HUDEP-2 (cell line): Measurements from ENCODE around the gene SIK1.
"Not testable (repeated sequence)": the region's sequence is repeated elsewhere in the genome, so short reads cannot be mapped to it uniquely, and the experiment has no call there.

Experiments used
- DNase-seq, 76 experiments: peaks; one replicate each; lab custom pipeline; 2025; ENCODE audit not compliant: unreplicated experiment in 76 of 76; lab: John Stamatoyannopoulos, UW

The SIK1 gene

GRCh38 chr21:43426404-43427241 is at the start of gene SIK1:
SIK1 (minus strand) TSS chr21:43427131; CDS start chr21:43426178, 953 bp downstream.
- not testable (repeated sequence) for DNase-seq

GRCh38 chr21:43471597-43472242 is 44.8 kb upstream of the SIK1 start:
- not testable (repeated sequence) for DNase-seq

GRCh38 chr21:43469719-43470458 is 43.0 kb upstream of the SIK1 start:
- not testable (repeated sequence) for DNase-seq

- DNase-seq = no peak
Measured at GRCh38 chr21:43467785-43468184, 40.9 kb upstream of the SIK1 start.

- not testable (repeated sequence) for DNase-seq
Measured at GRCh38 chr21:43465159-43465558, 38.2 kb upstream of the SIK1 start.

GRCh38 chr21:43463498-43464261 is 36.7 kb upstream of the SIK1 start:
- DNase-seq = not testable (repeated sequence)

- not testable (repeated sequence) for DNase-seq
Measured at GRCh38 chr21:43462932-43463331, 36.0 kb upstream of the SIK1 start.

GRCh38 chr21:43460475-43460874 is 33.5 kb upstream of the SIK1 start:
- DNase-seq = not testable (repeated sequence)

GRCh38 chr21:43458995-43459394 is 32.1 kb upstream of the SIK1 start:
- DNase-seq = not testable (repeated sequence)

GRCh38 chr21:43456616-43457314 is 29.8 kb upstream of the SIK1 start:
- DNase-seq = not testable (repeated sequence)

- DNase-seq = not testable (repeated sequence)
Measured at GRCh38 chr21:43455717-43456116, 28.8 kb upstream of the SIK1 start.

GRCh38 chr21:43454176-43454575 is 27.2 kb upstream of the SIK1 start:
- not testable (repeated sequence) for DNase-seq

GRCh38 chr21:43451850-43452249 is 24.9 kb upstream of the SIK1 start:
- DNase-seq = not testable (repeated sequence)

GRCh38 chr21:43450287-43450686 is 23.4 kb upstream of the SIK1 start:
- not testable (repeated sequence) for DNase-seq

GRCh38 chr21:43447353-43447977 is 20.5 kb upstream of the SIK1 start:
- not testable (repeated sequence) for DNase-seq

- DNase-seq = not testable (repeated sequence)
Measured at GRCh38 chr21:43446277-43446932, 19.5 kb upstream of the SIK1 start.

GRCh38 chr21:43444524-43444923 is 17.6 kb upstream of the SIK1 start:
- not testable (repeated sequence) for DNase-seq

- DNase-seq = not testable (repeated sequence)
Measured at GRCh38 chr21:43442571-43442970, 15.6 kb upstream of the SIK1 start.
